ENCODE data around the gene NIM1K. TPM values are rescaled to one million over a fixed set of nuclear protein-coding genes. Genes with fewer than 3 reads are reported as not detected.

Gene NIM1K
- total and polyA plus RNA-seq, 12 donors = 0.07 to 0.42 (median 0.22) TPM; not detected in 2

DNA sequence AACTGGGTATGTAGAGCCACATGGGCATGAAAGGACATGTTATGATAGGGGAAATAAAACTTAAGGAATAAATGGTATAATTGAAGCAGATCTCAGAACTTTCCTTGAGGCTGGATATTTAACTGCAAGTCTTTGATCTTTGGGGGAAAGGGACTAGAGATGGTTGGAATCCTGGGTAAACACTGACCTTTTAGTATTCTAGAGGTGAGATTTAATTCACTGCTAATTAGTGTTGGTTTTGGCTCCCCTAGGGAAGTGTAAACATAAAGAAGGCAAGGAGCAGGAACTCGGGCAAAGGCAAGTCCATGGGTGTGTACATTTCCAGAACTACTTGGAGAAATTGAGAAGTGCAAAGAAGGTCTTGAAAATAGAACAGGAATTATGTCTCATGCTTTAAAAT lies 16.6 kb downstream of the NIM1K start:
- H3K36me3 ChIP-seq = no peaks in the 10 kb centered on the region
- H3K27ac ChIP-seq = no peak overlapping the region
- 23 to 26% methylated on average over 1 of the region's 1 CpG for WGBS, 2 donors
- intact Hi-C loops (cut with DNase I) = no loop called here
- TF ChIP-seq, protein P1, sequence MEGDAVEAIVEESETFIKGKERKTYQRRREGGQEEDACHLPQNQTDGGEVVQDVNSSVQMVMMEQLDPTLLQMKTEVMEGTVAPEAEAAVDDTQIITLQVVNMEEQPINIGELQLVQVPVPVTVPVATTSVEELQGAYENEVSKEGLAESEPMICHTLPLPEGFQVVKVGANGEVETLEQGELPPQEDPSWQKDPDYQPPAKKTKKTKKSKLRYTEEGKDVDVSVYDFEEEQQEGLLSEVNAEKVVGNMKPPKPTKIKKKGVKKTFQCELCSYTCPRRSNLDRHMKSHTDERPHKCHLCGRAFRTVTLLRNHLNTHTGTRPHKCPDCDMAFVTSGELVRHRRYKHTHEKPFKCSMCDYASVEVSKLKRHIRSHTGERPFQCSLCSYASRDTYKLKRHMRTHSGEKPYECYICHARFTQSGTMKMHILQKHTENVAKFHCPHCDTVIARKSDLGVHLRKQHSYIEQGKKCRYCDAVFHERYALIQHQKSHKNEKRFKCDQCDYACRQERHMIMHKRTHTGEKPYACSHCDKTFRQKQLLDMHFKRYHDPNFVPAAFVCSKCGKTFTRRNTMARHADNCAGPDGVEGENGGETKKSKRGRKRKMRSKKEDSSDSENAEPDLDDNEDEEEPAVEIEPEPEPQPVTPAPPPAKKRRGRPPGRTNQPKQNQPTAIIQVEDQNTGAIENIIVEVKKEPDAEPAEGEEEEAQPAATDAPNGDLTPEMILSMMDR (IDR thresholded peaks at IDR 0.05) = no peak
- no peak for ATAC-seq
- no peak overlapping the region for H3K4me3 ChIP-seq
- no peaks in the 10 kb centered on the region for H3K9me3 ChIP-seq
- DNase-seq = no peak
- H3K4me1 ChIP-seq = no peaks in the 10 kb centered on the region
- H3K27me3 ChIP-seq = peaks cover 0 to 5% (median 0%) of the 10 kb centered on the region in 7 donors

DNA sequence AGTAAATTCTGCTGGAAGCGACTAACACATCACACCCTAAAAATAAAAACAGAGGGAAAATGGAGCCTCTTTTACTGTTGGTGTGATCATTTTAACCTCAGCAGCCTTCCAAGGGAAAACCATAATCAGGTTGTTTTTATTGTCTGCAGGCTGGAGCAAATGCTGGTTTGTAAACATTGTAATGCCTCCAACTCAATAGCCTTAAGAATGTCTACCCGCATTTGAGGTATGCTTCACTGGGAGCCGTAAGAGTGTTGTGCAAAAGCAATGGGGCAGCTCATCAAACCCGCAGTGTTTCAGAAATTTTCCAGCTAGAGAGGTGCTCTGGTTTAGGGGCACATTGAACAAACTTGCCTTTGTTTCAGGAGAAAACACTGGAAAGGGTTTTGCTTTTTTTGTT lies 17.0 kb downstream of the NIM1K start:
- intact Hi-C loops (cut with DNase I) = no loop called here
- ATAC-seq (no peak), DNase-seq (no peak)
- Histone ChIP-seq H3K27me3 (peaks cover 0 to 5% (median 0%) of the 10 kb centered on the region in 7 donors), H3K27ac (no peak overlapping the region), H3K4me1 (no peaks in the 10 kb centered on the region), H3K9me3 (no peaks in the 10 kb centered on the region), H3K4me3 (no peak overlapping the region), H3K36me3 (no peaks in the 10 kb centered on the region)
- TF ChIP-seq, protein P1 (IDR thresholded peaks at IDR 0.05) = no peak
- WGBS, 2 donors = 80 to 82% methylated on average over 4 of the region's 4 CpGs

DNA sequence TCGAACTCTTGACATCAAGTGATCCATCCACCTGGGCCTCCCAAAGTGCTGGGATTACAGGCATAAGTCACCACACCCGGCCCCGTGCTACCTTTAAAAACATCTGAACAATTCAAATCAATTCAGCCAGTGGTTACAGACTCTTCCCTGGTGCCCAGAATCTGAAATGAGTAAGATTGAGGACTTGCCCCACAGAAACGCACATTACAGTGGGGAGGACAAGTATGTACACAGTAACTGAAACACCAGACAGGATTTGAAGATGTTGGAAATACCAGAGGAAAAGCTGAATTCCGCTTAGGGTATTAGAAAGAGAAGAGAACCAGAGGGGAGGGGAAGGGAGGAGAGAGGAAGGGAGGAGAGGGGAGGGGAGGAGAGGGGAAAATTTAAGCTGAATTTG lies 17.8 kb downstream of the NIM1K start:
- no peaks in the 10 kb centered on the region for H3K36me3 ChIP-seq
- no peak overlapping the region for H3K4me3 ChIP-seq
- peaks cover 0 to 5% (median 0%) of the 10 kb centered on the region in 7 donors for H3K27me3 ChIP-seq
- no peaks in the 10 kb centered on the region for H3K4me1 ChIP-seq
- WGBS, 2 donors = 76 to 82% methylated on average over 5 of the region's 5 CpGs
- no peak overlapping the region for H3K27ac ChIP-seq
- intact Hi-C loops (cut with DNase I) = no loop called here
- TF ChIP-seq, protein P1 (IDR thresholded peaks at IDR 0.05) = no peak
- no peaks in the 10 kb centered on the region for H3K9me3 ChIP-seq
- ATAC-seq (no peak), DNase-seq (no peak)

DNA sequence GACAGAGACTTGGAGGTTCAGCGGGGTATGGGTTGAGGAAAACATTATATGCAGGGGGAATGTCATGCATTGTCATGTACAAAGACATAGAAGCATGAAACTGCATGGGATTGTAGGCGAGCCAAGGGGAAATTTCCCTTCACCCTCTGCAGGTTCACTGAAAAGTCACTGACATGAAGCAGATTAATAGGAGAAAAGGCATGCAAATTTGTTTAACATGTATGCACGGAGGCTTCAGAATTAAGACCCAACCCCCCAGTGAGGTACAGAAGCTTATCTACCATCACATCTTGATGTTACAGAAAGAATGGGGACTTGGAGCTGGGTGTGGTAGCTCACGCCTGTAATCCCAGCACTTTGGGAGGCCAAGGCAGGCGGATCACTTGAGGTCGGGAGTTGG lies 18.5 kb downstream of the NIM1K start:
- Histone ChIP-seq H3K4me1 (no peaks in the 10 kb centered on the region), H3K27me3 (peaks cover 0 to 5% (median 0%) of the 10 kb centered on the region in 7 donors), H3K4me3 (no peak overlapping the region), H3K9me3 (no peaks in the 10 kb centered on the region), H3K36me3 (no peaks in the 10 kb centered on the region), H3K27ac (no peak overlapping the region)
- no peak for DNase-seq
- no peak for ATAC-seq
- TF ChIP-seq, protein P1 (IDR thresholded peaks at IDR 0.05) = no peak
- intact Hi-C loops (cut with DNase I) = no loop called here
- WGBS, 2 donors = 63 to 67% methylated on average over 6 of the region's 6 CpGs
